GM12873 (cell line): ENCODE measurements around the gene PARD3.

Experiments
- CTCF ChIP-seq: IDR thresholded peaks from 2 replicates; pipeline ENCODE4 v1.5.1; 2012; ENCODE audit warnings: low read depth, mild to moderate bottlenecking, moderate library complexity, low read length, control low read depth; ENCODE audit not compliant: insufficient read depth; ENCODE audit errors: missing control alignments

The PARD3 gene

GRCh38 chr10:34661580-34661979 lies 153.5 kb downstream of the PARD3 start:
- no peak for TF ChIP-seq CTCF

- no peak for TF ChIP-seq CTCF
Measured at GRCh38 chr10:34658934-34659333, 156.2 kb downstream of the PARD3 start.

- no peak for TF ChIP-seq CTCF
Measured at GRCh38 chr10:34656661-34657060, 158.4 kb downstream of the PARD3 start.

GRCh38 chr10:34655286-34656170 lies 159.6 kb downstream of the PARD3 start:
- TF ChIP-seq CTCF: peak; percentile 76

- TF ChIP-seq CTCF: no peak
Measured at GRCh38 chr10:34654211-34654610, 160.9 kb downstream of the PARD3 start.

- TF ChIP-seq CTCF: no peak
Measured at GRCh38 chr10:34653530-34653929, 161.6 kb downstream of the PARD3 start.

GRCh38 chr10:34651416-34652195 lies 163.5 kb downstream of the PARD3 start:
- no peak for TF ChIP-seq CTCF
